ENCODE data around the gene SCN5A. TPM values are rescaled to one million over a fixed set of nuclear protein-coding genes. Genes with fewer than 3 reads are reported as not detected.

The SCN5A gene
- total and polyA plus RNA-seq, 2 of the 13 experiments (the other 11 are each of a cell fraction or from before 2014, with no cell fraction given): 0.22 TPM; not detected in 1

DNA sequence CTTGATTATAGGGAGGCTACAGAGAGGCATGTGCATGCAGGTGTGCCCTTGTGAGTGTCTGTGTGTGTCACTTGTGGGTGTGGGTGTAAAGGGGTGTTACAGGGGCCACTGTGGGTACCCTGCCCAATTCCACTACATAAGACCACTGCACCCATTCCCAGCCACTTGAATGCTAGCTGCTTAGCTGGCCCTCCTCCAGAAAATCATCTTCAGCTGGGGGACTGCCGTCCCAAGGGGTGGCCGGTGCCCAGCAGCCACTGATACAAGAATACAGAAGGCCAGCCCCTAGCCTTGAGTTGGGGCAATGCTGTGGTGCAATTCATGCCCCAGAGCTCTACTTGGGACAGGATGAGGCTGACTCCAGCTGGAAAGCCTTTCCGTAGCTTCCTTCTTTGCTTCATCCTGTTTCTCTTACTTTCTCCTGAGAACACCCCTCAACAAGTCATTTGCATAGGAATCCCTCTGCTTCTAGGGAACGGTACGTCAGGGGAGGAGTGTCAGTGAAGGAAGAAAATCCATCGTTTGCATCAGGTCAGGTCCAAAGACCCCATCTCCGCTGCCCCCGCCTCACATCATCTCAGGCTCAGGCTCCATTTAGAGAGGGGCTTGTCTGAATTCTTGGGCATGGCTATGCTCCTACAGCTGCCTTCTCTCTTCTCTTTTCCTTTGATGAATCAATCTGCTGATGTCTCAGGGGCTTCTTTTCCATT, 72.0 kb downstream of the SCN5A start (continued):
- TF ChIP-seq ZIK1 (CRISPR knock-in tag; IDR thresholded peaks at IDR 0.05; ENCODE audit: borderline replicate concordance, low read depth): no peak
- no peak for TF ChIP-seq TARDBP (CRISPR knock-in tag; IDR thresholded peaks at IDR 0.05)
- TF ChIP-seq, protein P1, sequence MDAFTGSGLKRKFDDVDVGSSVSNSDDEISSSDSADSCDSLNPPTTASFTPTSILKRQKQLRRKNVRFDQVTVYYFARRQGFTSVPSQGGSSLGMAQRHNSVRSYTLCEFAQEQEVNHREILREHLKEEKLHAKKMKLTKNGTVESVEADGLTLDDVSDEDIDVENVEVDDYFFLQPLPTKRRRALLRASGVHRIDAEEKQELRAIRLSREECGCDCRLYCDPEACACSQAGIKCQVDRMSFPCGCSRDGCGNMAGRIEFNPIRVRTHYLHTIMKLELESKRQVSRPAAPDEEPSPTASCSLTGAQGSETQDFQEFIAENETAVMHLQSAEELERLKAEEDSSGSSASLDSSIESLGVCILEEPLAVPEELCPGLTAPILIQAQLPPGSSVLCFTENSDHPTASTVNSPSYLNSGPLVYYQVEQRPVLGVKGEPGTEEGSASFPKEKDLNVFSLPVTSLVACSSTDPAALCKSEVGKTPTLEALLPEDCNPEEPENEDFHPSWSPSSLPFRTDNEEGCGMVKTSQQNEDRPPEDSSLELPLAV (CRISPR knock-in tag; conservative IDR thresholded peaks at IDR 0.05; ENCODE audit: low read depth): no peak
- no peak for TF ChIP-seq CHD4 (IDR thresholded peaks at IDR 0.05; ENCODE audit: borderline replicate concordance, low read length)
- TF ChIP-seq, protein P2, sequence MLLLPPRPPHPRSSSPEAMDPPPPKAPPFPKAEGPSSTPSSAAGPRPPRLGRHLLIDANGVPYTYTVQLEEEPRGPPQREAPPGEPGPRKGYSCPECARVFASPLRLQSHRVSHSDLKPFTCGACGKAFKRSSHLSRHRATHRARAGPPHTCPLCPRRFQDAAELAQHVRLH (CRISPR knock-in tag; IDR thresholded peaks at IDR 0.05; ENCODE audit: borderline replicate concordance, low read depth): no peak
- no peak for TF ChIP-seq ZNF484 (CRISPR knock-in tag; IDR thresholded peaks at IDR 0.05; ENCODE audit: borderline replicate concordance, low read depth)
- TF ChIP-seq ZNF124 (CRISPR knock-in tag; IDR thresholded peaks at IDR 0.05): no peak
- TF ChIP-seq IRF2 (CRISPR knock-in tag; IDR thresholded peaks at IDR 0.05): no peak
- no peak for TF ChIP-seq CC2D1A (CRISPR knock-in tag; IDR thresholded peaks at IDR 0.05)
- TF ChIP-seq BRCA1 (CRISPR knock-in tag; IDR thresholded peaks at IDR 0.05): no peak
